Large intestine (tissue), 3 donors: ENCODE measurements around the gene ZNF736. TPM values are rescaled to one million over a fixed set of nuclear protein-coding genes. Genes with fewer than 3 reads are reported as not detected.
A peak's percentile ranks its signal among the peaks of the same experiment; 100 is the strongest.
"Not testable (repeated sequence)": the region's sequence is repeated elsewhere in the genome, so short reads cannot be mapped to it uniquely, and the experiment has no call there.

Source experiments
- DNase-seq, 2 donors: peaks; one replicate each; pipeline versions ENCODE4 v3.0.0 to v3.0.0-alpha.2; 2013
- H3K27ac ChIP-seq: one replicate; pipeline ENCODE4 v1.5.1; 2013; ENCODE audit warnings: low read length
- H3K27me3 ChIP-seq: 2 replicates; pipeline ENCODE4 v1.6.1; 2013; ENCODE audit warnings: low read length; ENCODE audit not compliant: control insufficient read depth, insufficient read depth
- H3K36me3 ChIP-seq: 2 replicates; pipeline ENCODE4 v1.6.1; 2013; ENCODE audit warnings: low read length; ENCODE audit not compliant: control insufficient read depth, insufficient read depth
- H3K4me1 ChIP-seq: one replicate; pipeline ENCODE4 v1.6.1; 2013; ENCODE audit warnings: low read length; ENCODE audit not compliant: control insufficient read depth, insufficient read depth
- H3K4me3 ChIP-seq: one replicate; pipeline ENCODE4 v1.5.1; 2013; ENCODE audit warnings: low read length
- H3K9me3 ChIP-seq: one replicate; pipeline ENCODE4 v1.6.1; 2013; ENCODE audit warnings: mild to moderate bottlenecking, low read depth, low read length, moderate library complexity; ENCODE audit not compliant: control insufficient read depth
- WGBS: methylation state at CpG from one replicate; pipeline ENCODE4 v1.1.5; 2013; ENCODE audit warnings: low lambda C conversion rate; ENCODE audit not compliant: insufficient coverage; 5-methylcytosine and 5-hydroxymethylcytosine counted together
- polyA plus RNA-seq: library from polyadenylated mRNA; unstranded; fragments of 120-200 nt; gene quantifications from one replicate; pipeline ENCODE4 v1.2.1, GENCODE V29; 2013

Gene ZNF736
- polyA plus RNA-seq, 1 donor, result 13.0 TPM

GRCh38 chr7:64312826-64313225 lies 935 bp upstream of the ZNF736 start:
- WGBS, result no CpG with 5 or more reads among the region's 2 CpGs
- Histone ChIP-seq H3K9me3 (no peaks in the 10 kb centered on the region), H3K27ac (no peak overlapping the region), H3K4me1 (peaks cover 3% of the 10 kb centered on the region), H3K4me3 (no peak overlapping the region), H3K27me3 (no peaks in the 10 kb centered on the region), H3K36me3 (no peaks in the 10 kb centered on the region)
- DNase-seq, result no peak

GRCh38 chr7:64314566-64314965 lies 805 bp downstream of the ZNF736 start:
- H3K27ac ChIP-seq, result peak overlapping the region; percentile 64
- H3K9me3 ChIP-seq, result no peaks in the 10 kb centered on the region
- 22% methylated on average over 3 of the region's 10 CpGs for WGBS
- no peaks in the 10 kb centered on the region for H3K4me1 ChIP-seq
- H3K36me3 ChIP-seq, result peaks cover 2% of the 10 kb centered on the region
- peak overlapping the region; percentile 75 for H3K4me3 ChIP-seq
- no peaks in the 10 kb centered on the region for H3K27me3 ChIP-seq
- DNase-seq, result no peak

- DNase-seq, H3K36me3 ChIP-seq, H3K27ac ChIP-seq, H3K9me3 ChIP-seq, H3K27me3 ChIP-seq, H3K4me1 ChIP-seq, H3K4me3 ChIP-seq: not testable (repeated sequence)
- WGBS, result no CpG with 5 or more reads among the region's 1 CpG
Measured at GRCh38 chr7:64316031-64316742, 2.4 kb downstream of the ZNF736 start.

- H3K27me3 ChIP-seq, result no peaks in the 10 kb centered on the region
- no peak for DNase-seq
- H3K36me3 ChIP-seq, result peaks cover 2% of the 10 kb centered on the region
- no peak overlapping the region for H3K27ac ChIP-seq
- no peaks in the 10 kb centered on the region for H3K4me1 ChIP-seq
- 100% methylated on average over 2 of the region's 3 CpGs for WGBS
- no peak overlapping the region for H3K4me3 ChIP-seq
- H3K9me3 ChIP-seq, result no peaks in the 10 kb centered on the region
Measured at GRCh38 chr7:64320547-64321513, 7.1 kb downstream of the ZNF736 start.

- not testable (repeated sequence) for H3K4me1 ChIP-seq, H3K4me3 ChIP-seq, H3K9me3 ChIP-seq, DNase-seq, H3K27ac ChIP-seq, H3K27me3 ChIP-seq, H3K36me3 ChIP-seq
- WGBS, result no CpG with 5 or more reads among the region's 3 CpGs
Measured at GRCh38 chr7:64324166-64324565, 10.4 kb downstream of the ZNF736 start.

GRCh38 chr7:64348713-64349210 lies 35.0 kb downstream of the ZNF736 start:
- not testable (repeated sequence) for H3K36me3 ChIP-seq, DNase-seq, H3K27ac ChIP-seq, H3K4me3 ChIP-seq, H3K27me3 ChIP-seq, H3K4me1 ChIP-seq
- H3K9me3 ChIP-seq, result peaks cover 46% of the 10 kb centered on the region
- 90% methylated on average over 2 of the region's 3 CpGs for WGBS

- Histone ChIP-seq H3K27ac (no peak overlapping the region), H3K9me3 (peaks cover 6% of the 10 kb centered on the region), H3K36me3 (no peaks in the 10 kb centered on the region), H3K4me1 (no peaks in the 10 kb centered on the region), H3K27me3 (no peaks in the 10 kb centered on the region), H3K4me3 (no peak overlapping the region)
- DNase-seq, result no peak
- WGBS, result no CpG with 5 or more reads among the region's 2 CpGs
Measured at GRCh38 chr7:64359543-64359942, 45.8 kb downstream of the ZNF736 start.

GRCh38 chr7:64371116-64371515 lies 57.4 kb downstream of the ZNF736 start:
- peaks cover 5% of the 10 kb centered on the region for H3K9me3 ChIP-seq

GRCh38 chr7:64373017-64373416 lies 59.3 kb downstream of the ZNF736 start:
- Histone ChIP-seq H3K36me3 (no peaks in the 10 kb centered on the region), H3K4me1 (no peaks in the 10 kb centered on the region), H3K9me3 (no peaks in the 10 kb centered on the region), H3K27ac (no peak overlapping the region), H3K27me3 (no peaks in the 10 kb centered on the region), H3K4me3 (no peak overlapping the region)
- DNase-seq, result no peak
- WGBS, result no CpG with 5 or more reads among the region's 2 CpGs

More at GRCh38 chr7:64371116-64371515, 57.4 kb downstream of the ZNF736 start:
- no peak for DNase-seq
- no peaks in the 10 kb centered on the region for H3K4me1 ChIP-seq
- no peaks in the 10 kb centered on the region for H3K36me3 ChIP-seq
- H3K27me3 ChIP-seq, result no peaks in the 10 kb centered on the region
- no peak overlapping the region for H3K27ac ChIP-seq
- no CpG with 5 or more reads among the region's 2 CpGs for WGBS
- H3K4me3 ChIP-seq, result no peak overlapping the region

GRCh38 chr7:64400401-64400800 lies 86.6 kb downstream of the ZNF736 start:
- H3K27ac ChIP-seq, result no peak overlapping the region
- no peak overlapping the region for H3K4me3 ChIP-seq
- no peaks in the 10 kb centered on the region for H3K27me3 ChIP-seq
- H3K4me1 ChIP-seq, result no peaks in the 10 kb centered on the region
- no peaks in the 10 kb centered on the region for H3K36me3 ChIP-seq
- H3K9me3 ChIP-seq, result peaks cover 8% of the 10 kb centered on the region
- DNase-seq, result no peak
